Tibial nerve (tissue), 4 donors: ENCODE measurements around the gene TMEM128. TPM values are rescaled to one million over a fixed set of nuclear protein-coding genes. Genes with fewer than 3 reads are reported as not detected.
"Not testable (repeated sequence)": the region's sequence is repeated elsewhere in the genome, so short reads cannot be mapped to it uniquely, and the experiment has no call there.

Experiments
- DNase-seq, 2 donors: peaks; one replicate each; pipeline ENCODE4 v3.0.0-alpha.2; 2019; ENCODE audit warnings: low spot score in 2 of 2
- H3K27ac ChIP-seq, 4 donors: fragments of 200-600 bp; sonication (generic) in 3 of 4; one replicate each; pipeline ENCODE4 v1.5.1; 2017 to 2019; ENCODE audit warnings: mild to moderate bottlenecking in 1 of 4
- H3K27me3 ChIP-seq, 2 donors: fragments of 200-600 bp; sonication (generic) in 1 of 2; one replicate each; pipeline versions ENCODE4 v1.5.1 to v1.6.0; 2017 to 2019
- H3K36me3 ChIP-seq, 3 donors: fragments of 200-600 bp; sonication (generic); one replicate each; pipeline ENCODE4 v1.5.1; 2018 to 2019
- H3K4me1 ChIP-seq, 4 donors: fragments of 200-600 bp; sonication (generic) in 3 of 4; one replicate each; pipeline ENCODE4 v1.5.1; 2017 to 2019
- H3K4me3 ChIP-seq, 4 donors: fragments of 200-600 bp; sonication (generic) in 3 of 4; one replicate each; pipeline ENCODE4 v1.5.1; 2017 to 2019; ENCODE audit warnings: mild to moderate bottlenecking in 1 of 4, moderate library complexity in 1 of 4
- H3K9me3 ChIP-seq, 4 donors: fragments of 200-600 bp; sonication (generic) in 3 of 4; one replicate each; pipeline ENCODE4 v1.5.1; 2017 to 2019
- EP300 ChIP-seq, 2 donors: sonication (generic); formaldehyde crosslinking; IDR thresholded peaks; one replicate each; pipeline ENCODE4 v1.6.1; 2017; ENCODE audit warnings: antibody characterized with exemption in 2 of 2, mild to moderate bottlenecking in 1 of 2
- POLR2A ChIP-seq, 2 donors: fragments of 450-650 bp; IDR thresholded peaks; one replicate each; pipeline ENCODE4 v1.6.1; 2017; ENCODE audit warnings: antibody characterized with exemption in 2 of 2, mild to moderate bottlenecking in 2 of 2, moderate library complexity in 2 of 2
- WGBS, 2 donors: methylation state at CpG; one replicate each; pipeline ENCODE4 v1.1.5; 2018; 5-methylcytosine and 5-hydroxymethylcytosine counted together
- total RNA-seq, 4 donors: library from RNA; depleted of rRNA; stranded (reverse); fragments of >200 nt; gene quantifications; one replicate each; pipeline ENCODE4 v1.1.0, GENCODE V29; 2016
- TF ChIP-seq, protein P1 (sequence below), 5 experiments: fragments of 200-600 bp in 3 of 5; fragments of 450-650 bp in 2 of 5; sonication (generic) in 3 of 5; IDR thresholded peaks; one replicate each; pipeline ENCODE4 v1.5.1; 2016 to 2019; ENCODE audit warnings: antibody characterized with exemption in 5 of 5, mild to moderate bottlenecking in 3 of 5, moderate library complexity in 2 of 5

TMEM128 gene
- total RNA-seq, 4 donors from 2014 or later = 13.3 to 36.5 (median 23.8) TPM

DNA sequence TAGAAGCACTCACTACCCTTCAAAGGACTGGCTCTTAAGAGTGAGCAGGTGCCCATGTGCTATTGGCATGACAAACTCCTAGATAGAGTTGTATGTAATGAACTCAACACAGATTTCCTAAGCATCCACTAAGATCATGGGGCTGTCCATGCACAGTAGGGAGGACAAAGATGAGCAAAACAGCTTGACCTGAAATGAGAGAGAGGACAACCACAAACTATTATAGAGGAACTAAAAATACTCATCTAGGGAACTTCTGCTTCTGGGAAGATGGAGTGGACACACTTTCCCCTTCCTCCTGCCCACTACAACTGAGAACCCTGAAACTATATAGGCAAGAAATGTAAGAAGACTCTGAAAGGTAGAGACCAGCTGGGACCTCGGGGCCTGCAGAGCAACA is 20.8 kb upstream of the TMEM128 start:
- Histone ChIP-seq H3K4me1 (no peaks in the 10 kb centered on the region), H3K27me3 (no peaks in the 10 kb centered on the region), H3K4me3 (no peak overlapping the region), H3K27ac (no peak overlapping the region), H3K9me3 (no peaks in the 10 kb centered on the region), H3K36me3 (peaks cover 0 to 66% (median 6%) of the 10 kb centered on the region in 3 donors)
- TF ChIP-seq POLR2A (IDR thresholded peaks at IDR 0.05) (no peak), EP300 (IDR thresholded peaks at IDR 0.05) (no peak)
- TF ChIP-seq, protein P1, sequence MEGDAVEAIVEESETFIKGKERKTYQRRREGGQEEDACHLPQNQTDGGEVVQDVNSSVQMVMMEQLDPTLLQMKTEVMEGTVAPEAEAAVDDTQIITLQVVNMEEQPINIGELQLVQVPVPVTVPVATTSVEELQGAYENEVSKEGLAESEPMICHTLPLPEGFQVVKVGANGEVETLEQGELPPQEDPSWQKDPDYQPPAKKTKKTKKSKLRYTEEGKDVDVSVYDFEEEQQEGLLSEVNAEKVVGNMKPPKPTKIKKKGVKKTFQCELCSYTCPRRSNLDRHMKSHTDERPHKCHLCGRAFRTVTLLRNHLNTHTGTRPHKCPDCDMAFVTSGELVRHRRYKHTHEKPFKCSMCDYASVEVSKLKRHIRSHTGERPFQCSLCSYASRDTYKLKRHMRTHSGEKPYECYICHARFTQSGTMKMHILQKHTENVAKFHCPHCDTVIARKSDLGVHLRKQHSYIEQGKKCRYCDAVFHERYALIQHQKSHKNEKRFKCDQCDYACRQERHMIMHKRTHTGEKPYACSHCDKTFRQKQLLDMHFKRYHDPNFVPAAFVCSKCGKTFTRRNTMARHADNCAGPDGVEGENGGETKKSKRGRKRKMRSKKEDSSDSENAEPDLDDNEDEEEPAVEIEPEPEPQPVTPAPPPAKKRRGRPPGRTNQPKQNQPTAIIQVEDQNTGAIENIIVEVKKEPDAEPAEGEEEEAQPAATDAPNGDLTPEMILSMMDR (IDR thresholded peaks at IDR 0.05) = no peak
- 91 to 95% methylated on average over 1 of the region's 1 CpG for WGBS, 2 donors
- DNase-seq = no peak

DNA sequence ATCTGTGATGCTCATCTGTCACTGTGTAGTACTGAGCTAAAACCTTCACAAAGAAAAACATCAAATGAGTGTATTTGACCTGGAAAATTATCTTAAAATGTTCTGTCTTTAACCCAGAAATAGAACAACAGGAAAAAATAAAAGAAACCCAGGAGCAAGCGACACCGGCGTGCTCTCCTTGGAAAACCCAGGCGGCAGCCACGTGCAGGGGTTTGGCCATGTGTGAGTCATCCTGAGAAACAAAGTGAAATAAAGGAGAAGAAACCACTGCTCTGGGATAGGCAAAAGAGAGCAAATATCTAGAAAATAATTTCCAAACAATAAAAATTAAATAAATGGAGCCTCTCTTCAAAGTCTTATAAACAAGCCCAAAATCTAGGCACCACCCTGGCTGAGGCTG is 20.0 kb upstream of the TMEM128 start:
- DNase-seq = no peak
- Histone ChIP-seq H3K36me3 (peaks cover 0 to 58% (median 0%) of the 10 kb centered on the region in 3 donors), H3K4me1 (no peaks in the 10 kb centered on the region), H3K4me3 (no peak overlapping the region), H3K27me3 (no peaks in the 10 kb centered on the region), H3K9me3 (no peaks in the 10 kb centered on the region), H3K27ac (no peak overlapping the region)
- TF ChIP-seq EP300 (IDR thresholded peaks at IDR 0.05) (no peak), POLR2A (IDR thresholded peaks at IDR 0.05) (no peak)
- TF ChIP-seq, protein P1 (IDR thresholded peaks at IDR 0.05) = no peak
- WGBS, 2 donors = 81 to 85% methylated on average over 5 of the region's 5 CpGs

DNA sequence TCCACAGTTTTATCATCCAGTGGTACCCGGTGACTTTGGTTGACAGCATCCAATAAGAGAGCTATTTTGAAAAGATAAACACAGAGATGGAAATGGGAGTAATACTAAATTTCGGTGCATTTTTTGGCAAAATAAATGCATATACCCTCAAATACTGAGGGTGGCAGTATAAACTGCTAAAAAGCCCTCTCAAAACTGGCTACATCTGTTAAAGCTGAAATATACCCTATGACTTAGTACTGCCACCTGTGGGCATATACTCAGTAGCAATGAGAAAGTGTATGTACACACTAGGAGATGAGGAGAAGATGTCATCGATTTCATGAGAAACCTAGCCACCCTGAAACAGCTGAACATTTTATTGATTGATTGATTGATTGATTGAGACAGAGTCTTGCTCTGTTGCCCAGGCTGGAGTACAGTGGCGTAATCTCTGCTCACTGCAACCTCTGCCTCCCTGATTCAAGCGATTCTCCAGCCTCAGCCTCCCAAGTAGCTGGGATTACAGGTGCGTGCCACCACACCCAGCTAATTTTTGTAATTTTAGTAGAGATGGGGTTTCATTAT is 12.2 kb upstream of the TMEM128 start:
- DNase-seq = no peak
- WGBS, 2 donors = 53 to 56% methylated on average over 6 of the region's 6 CpGs

DNA sequence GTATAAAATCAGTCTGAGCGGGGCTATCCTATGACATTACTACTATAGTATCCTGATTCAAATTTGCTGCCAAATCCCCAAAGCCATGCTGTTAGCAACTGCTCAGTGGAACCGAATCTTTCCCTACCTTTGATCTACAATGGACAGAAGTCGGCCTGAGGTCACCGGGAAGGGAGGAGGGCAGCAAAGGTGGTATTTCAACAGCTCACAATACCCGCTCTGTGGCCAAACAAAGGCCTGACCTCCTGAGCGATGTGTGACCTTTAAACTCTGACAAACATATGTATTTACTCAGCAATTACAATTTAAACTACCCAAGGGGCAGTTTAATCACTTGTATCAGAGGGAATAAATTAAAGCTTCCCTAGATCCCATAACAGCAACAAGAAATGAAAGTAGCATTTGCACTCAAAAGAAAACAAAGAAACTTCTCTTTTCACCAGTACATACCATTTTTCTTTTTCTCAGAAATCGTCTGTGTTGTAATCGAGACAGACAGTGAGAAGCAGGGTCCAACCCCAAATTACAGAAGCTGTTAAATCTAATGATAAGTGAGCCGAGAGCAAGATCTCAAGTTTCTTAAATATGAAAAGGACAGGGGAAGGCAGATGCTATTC is 11.6 kb upstream of the TMEM128 start:
- 15 to 21% methylated on average over 9 of the region's 9 CpGs for WGBS, 2 donors
- no peak for DNase-seq
- Histone ChIP-seq H3K4me3 (no peak overlapping the region), H3K9me3 (no peaks in the 10 kb centered on the region), H3K36me3 (no peaks in the 10 kb centered on the region), H3K4me1 (peaks cover 0 to 12% (median 4%) of the 10 kb centered on the region in 4 donors), H3K27ac (peak overlapping the region in 2 of 4 donors; percentile 65 to 70), H3K27me3 (no peaks in the 10 kb centered on the region)
- no peak for TF ChIP-seq EP300 (IDR thresholded peaks at IDR 0.05)
- TF ChIP-seq, protein P1 (IDR thresholded peaks at IDR 0.05) = no peak

More for the DNA sequence above, 12.2 kb upstream of the TMEM128 start:
- H3K27me3 ChIP-seq = no peaks in the 10 kb centered on the region
- TF ChIP-seq EP300 (IDR thresholded peaks at IDR 0.05) (no peak), POLR2A (IDR thresholded peaks at IDR 0.05) (no peak)
- TF ChIP-seq, protein P1 (IDR thresholded peaks at IDR 0.05) = peak in 3 of 5 experiments; percentile 6 to 35 (median 33)
- H3K9me3 ChIP-seq = no peaks in the 10 kb centered on the region
- no peak overlapping the region for H3K4me3 ChIP-seq
- H3K27ac ChIP-seq = peak overlapping the region in 2 of 4 donors; percentile 65 to 70
- no peaks in the 10 kb centered on the region for H3K36me3 ChIP-seq
- peaks cover 0 to 12% (median 4%) of the 10 kb centered on the region in 4 donors for H3K4me1 ChIP-seq

DNA sequence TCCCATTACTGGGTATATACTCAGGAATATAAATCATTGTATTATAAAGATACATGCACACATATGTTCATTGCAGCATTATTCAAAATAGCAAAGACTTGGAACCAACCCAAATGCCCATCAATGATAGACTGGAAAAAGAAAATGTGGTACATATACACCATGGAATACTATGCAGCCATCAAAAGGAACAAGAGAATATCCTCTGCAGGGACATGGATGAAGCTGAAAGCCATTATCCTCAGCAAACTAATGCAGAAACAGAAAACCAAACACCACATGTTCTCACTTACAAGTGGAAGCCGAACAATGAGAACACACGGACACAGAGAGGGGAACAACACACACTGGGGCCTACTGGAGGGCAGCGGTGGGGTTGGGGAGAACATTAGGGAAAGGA is 9.7 kb upstream of the TMEM128 start:
- WGBS, 2 donors = 72 to 94% methylated on average over 3 of the region's 3 CpGs
- peaks cover 0 to 12% (median 4%) of the 10 kb centered on the region in 4 donors for H3K4me1 ChIP-seq
- not testable (repeated sequence) for DNase-seq, H3K27ac ChIP-seq, H3K4me3 ChIP-seq, H3K27me3 ChIP-seq, H3K36me3 ChIP-seq, H3K9me3 ChIP-seq
